A549 treated with dexamethasone at 1 μM for 4 hours (cell line): ENCODE data around the gene STXBP4. TPM values are rescaled to one million over a fixed set of nuclear protein-coding genes. Genes with fewer than 3 reads are reported as not detected.

Experiments used
- total RNA-seq: library from RNA; stranded (reverse); fragments of 200-300 nt; extraction: Qiagen RNA extraction; gene quantifications from 5 replicates; pipeline ENCODE4 v1.2.3, GENCODE V29; 2022

STXBP4 gene
- total RNA-seq, result 3.5 to 6.8 TPM (median 5.6 TPM) in 5 replicates

GRCh38 chr17:54968262-54968987, at the start of gene STXBP4, which contains the start of gene COX11:
STXBP4 (plus strand) TSS chr17:54968765; CDS start chr17:54986220, 17,455 bp downstream.
COX11 (minus strand) TSS chr17:54968654; CDS start chr17:54968646, 8 bp downstream.

Other genes with a start within 250 kb of the STXBP4 start
- gene TOM1L1, start 67.9 kb upstream of the STXBP4 start, total RNA-seq, result 34.2 to 39.7 TPM (median 38.4 TPM) in 5 replicates
- 88.4 to 153 TPM (median 98.5 TPM) in 5 replicates for gene COX11, start 111 bp upstream of the STXBP4 start, total RNA-seq